HepG2 (cell line): Measurements from ENCODE around the gene GBX1. TPM values are rescaled to one million over a fixed set of nuclear protein-coding genes. Genes with fewer than 3 reads are reported as not detected.

Experiments used
- ATAC-seq: fragments of 200-7000 bp; cut with Tn5 transposase; 3 replicates; pipeline ENCODE4 v1.9.1; 2020; ENCODE audit warnings: mild to moderate bottlenecking, moderate library complexity
- BruUV-seq: library from RNA; stranded (reverse); fragments of 400-500 nt; replicated peaks from 2 replicates; lab custom pipeline; 2021; lab: Mats Ljungman, UMichigan
- CTCF ChIA-PET: fragments of 300-600 bp; formaldehyde crosslinking; extraction: SDS; loops from one replicate; lab custom pipeline; 2021; ENCODE audit warnings: low total read pairs, inconsistent platforms, low intra/inter-chr PET ratio; lab: Yijun Ruan, JAX
- POLR2A ChIA-PET: fragments of 350-600 bp; sonication (Branson Sonifier 250); formaldehyde crosslinking; loops from one replicate; lab custom pipeline; 2020; ENCODE audit warnings: antibody characterized with exemption, inconsistent platforms; lab: Yijun Ruan, JAX
- DNase-seq: peaks from one replicate; pipeline ENCODE4 v3.0.0-alpha.2; 2015; ENCODE audit warnings: low spot score
- FAIRE-seq: peaks from 3 replicates; lab custom pipeline; 2011; peaks lifted over from hg19 to GRCh38; lab: Jason Lieb, UNC
- H2AFZ ChIP-seq: one replicate; pipeline ENCODE4 v1.6.1; 2011; ENCODE audit warnings: low read length, inconsistent platforms
- H3K27ac ChIP-seq: fragments of 300-600 bp; 3 replicates; pipeline ENCODE4 v1.8.0; 2011; ENCODE audit warnings: mixed run types, mild to moderate bottlenecking, mixed read lengths, low read length, inconsistent platforms; ENCODE audit not compliant: insufficient read depth; ENCODE audit errors: extremely low read length
- H3K27me3 ChIP-seq, 2 experiments: fragments of 200-600 bp in 1 of 2; 2 replicates in 1 of 2; 3 replicates in 1 of 2; pipeline versions ENCODE4 v1.6.0 to v1.8.0; 2011; ENCODE audit warnings: low read length in 2 of 2, mild to moderate bottlenecking in 2 of 2, moderate library complexity in 2 of 2, inconsistent platforms in 1 of 2; ENCODE audit not compliant: insufficient read depth in 2 of 2, control insufficient read depth in 1 of 2
- H3K36me3 ChIP-seq, 2 experiments: fragments of 200-600 bp in 1 of 2; replicated peaks in 1 of 2; 2 replicates in 1 of 2; 3 replicates in 1 of 2; pipeline versions ENCODE4 v1.5.1 to v1.8.0; 2011; ENCODE audit warnings: low read length in 2 of 2, inconsistent platforms in 1 of 2; ENCODE audit not compliant: insufficient read depth in 2 of 2, control insufficient read depth in 1 of 2
- H3K4me1 ChIP-seq: 2 replicates; pipeline ENCODE4 v1.5.1; 2012; ENCODE audit warnings: low read length, inconsistent platforms; ENCODE audit not compliant: insufficient read depth
- H3K4me2 ChIP-seq: 2 replicates; pipeline ENCODE4 v1.6.0; 2011; ENCODE audit warnings: low read depth, low read length, inconsistent platforms
- H3K4me3 ChIP-seq, 3 experiments: fragments of 200-600 bp in 1 of 3; sonication (generic), shearing (Covaris generic) in 1 of 3; replicated peaks in 1 of 3; 2 replicates each; pipeline ENCODE4 v1.5.1; 2011 to 2016; ENCODE audit warnings: low read length in 3 of 3, inconsistent platforms in 2 of 3, low read depth in 2 of 3, mild to moderate bottlenecking in 2 of 3, control low read depth in 1 of 3, mixed read lengths in 1 of 3; ENCODE audit not compliant: insufficient read depth in 1 of 3
- H3K79me2 ChIP-seq: one replicate; pipeline ENCODE4 v1.6.1; 2011; ENCODE audit warnings: low read length, inconsistent platforms; ENCODE audit not compliant: insufficient read depth
- H3K9ac ChIP-seq: 2 replicates; pipeline ENCODE4 v1.6.0; 2011; ENCODE audit warnings: mild to moderate bottlenecking, low read depth, low read length, inconsistent platforms; ENCODE audit not compliant: insufficient read depth
- H3K9me3 ChIP-seq: 2 replicates; pipeline ENCODE4 v1.5.1; 2012; ENCODE audit warnings: mild to moderate bottlenecking, low read length
- H4K20me1 ChIP-seq: 2 replicates; pipeline ENCODE4 v1.6.0; 2011; ENCODE audit warnings: inconsistent platforms, mild to moderate bottlenecking, low read length, moderate library complexity; ENCODE audit not compliant: insufficient read depth
- ATF3 ChIP-seq: sonication (generic); formaldehyde crosslinking; IDR thresholded peaks from 2 replicates; pipeline ENCODE4 v1.4.0; 2020; ENCODE audit warnings: missing genetic modification reagents
- CC2D1A ChIP-seq: sonication (generic); formaldehyde crosslinking; IDR thresholded peaks from 2 replicates; pipeline ENCODE4 v1.8.1; 2023; ENCODE audit warnings: mild to moderate bottlenecking, missing genetic modification reagents
- CHCHD3 ChIP-seq: sonication (generic); formaldehyde crosslinking; IDR thresholded peaks from 2 replicates; pipeline ENCODE4 v1.8.0; 2022; ENCODE audit warnings: mild to moderate bottlenecking, missing genetic modification reagents, moderate library complexity
- KAT2B ChIP-seq: fragments of 150-350 bp; IDR thresholded peaks from 2 replicates; pipeline ENCODE4 v1.6.1; 2014; ENCODE audit warnings: low read depth, low read length, borderline replicate concordance
- NFE2L1 ChIP-seq: sonication (generic); formaldehyde crosslinking; IDR thresholded peaks from 2 replicates; pipeline ENCODE4 v1.4.0; 2020; ENCODE audit warnings: missing genetic modification reagents, mild to moderate bottlenecking, borderline replicate concordance
- PRMT3 ChIP-seq: sonication (generic); formaldehyde crosslinking; IDR thresholded peaks from 2 replicates; pipeline ENCODE4 v1.8.1; 2022; ENCODE audit warnings: low read depth, mild to moderate bottlenecking, moderate library complexity, missing genetic modification reagents, borderline replicate concordance
- RBFOX2 ChIP-seq: fragments of 200-400 bp; formaldehyde crosslinking; IDR thresholded peaks from 2 replicates; pipeline ENCODE4 v1.6.1; 2017; ENCODE audit warnings: low read depth, mild to moderate bottlenecking, low read length
- TFDP2 ChIP-seq: sonication (generic); formaldehyde crosslinking; IDR thresholded peaks from 2 replicates; pipeline ENCODE4 v1.4.0; 2020; ENCODE audit warnings: missing genetic modification reagents
- ZC3H13 ChIP-seq: sonication (generic); formaldehyde crosslinking; IDR thresholded peaks from 2 replicates; pipeline ENCODE4 v1.8.1; 2023; ENCODE audit warnings: mild to moderate bottlenecking, missing genetic modification reagents, moderate library complexity
- ZNF276 ChIP-seq: sonication (generic); formaldehyde crosslinking; IDR thresholded peaks from 2 replicates; pipeline ENCODE4 v1.4.0; 2020; ENCODE audit warnings: mild to moderate bottlenecking, low read depth, missing genetic modification reagents
- ZNF335 ChIP-seq: sonication (generic); formaldehyde crosslinking; IDR thresholded peaks from 2 replicates; pipeline ENCODE4 v1.4.0; 2020; ENCODE audit warnings: missing genetic modification reagents
- WGBS: methylation state at CpG from one replicate; pipeline ENCODE4 v1.1.6; 2017; ENCODE audit warnings: low lambda C conversion rate; 5-methylcytosine and 5-hydroxymethylcytosine counted together
- in situ Hi-C: cut with HindIII; loops from 2 replicates; pipeline ENCODE4 v1.10.0; 2017; ENCODE audit warnings: low pct_unique_long_range_greater_than_20kb; ENCODE audit not compliant: extremely low pct_ligation_motif_present
- intact Hi-C: fragments of 100-400 bp; cut with micrococcal nuclease; formaldehyde crosslinking; loops from one replicate; pipeline ENCODE4 v1.10.0; 2022; ENCODE audit not compliant: unreplicated experiment
- polyA plus RNA-seq, 8 experiments: library from polyadenylated mRNA; depleted of rRNA in 3 of 8; stranded (reverse) in 7 of 8; unstranded in 1 of 8; fragments of >200 nt; fragmentation: Illumina TruSeq in 4 of 8; extraction: Trizol in 4 of 8; gene quantifications; 2 replicates each; pipeline versions ENCODE4 v1.2.1 to v1.2.3, GENCODE V29; 2011 to 2016; ENCODE audit warnings: low read depth in 4 of 8, missing spikeins in 1 of 8, mixed read lengths in 1 of 8; ENCODE audit not compliant: insufficient read depth in 1 of 8
- total RNA-seq, 5 experiments: library from RNA; depleted of rRNA; stranded (reverse); fragments of >200 nt; fragmentation: Illumina TruSeq; extraction: Trizol; gene quantifications; 2 replicates each; pipeline ENCODE4 v1.2.3, GENCODE V29; 2016; ENCODE audit warnings: low read depth in 1 of 5

GBX1 gene
- total and polyA plus RNA-seq, 2 of the 13 experiments (the other 11 are each of a cell fraction or from before 2014, with no cell fraction given): not detected

GRCh38 chr7:151207315-151207714, 39.8 kb upstream of the GBX1 start:
- H3K4me1 ChIP-seq: no peaks in the 10 kb centered on the region
- no peak overlapping the region for H3K4me3 ChIP-seq
- H4K20me1 ChIP-seq: 0 out of 2 replicates have a peak, but pooled peaks cover 3% of the 10 kb centered on the region
- H3K27ac ChIP-seq: no peak overlapping the region
- H3K27me3 ChIP-seq: peaks cover 4 to 59% of the 10 kb centered on the region in 2 experiments
- no peak for DNase-seq
- no TSS peak for BruUV-seq
- intact Hi-C loops (no loop called here), in situ Hi-C loops (no loop called here)
- H3K4me2 ChIP-seq: no peak overlapping the region
- H3K9me3 ChIP-seq: no peaks in the 10 kb centered on the region
- no peak for FAIRE-seq
- no peak for TF ChIP-seq TFDP2 (CRISPR knock-in tag)
- TF ChIP-seq KAT2B: no peak
- no peak for TF ChIP-seq PRMT3 (CRISPR knock-in tag)
- TF ChIP-seq NFE2L1: no peak
- no peak for TF ChIP-seq CC2D1A (CRISPR knock-in tag)
- no peak for TF ChIP-seq CHCHD3 (CRISPR knock-in tag)
- TF ChIP-seq ZNF276 (CRISPR knock-in tag): no peak
- TF ChIP-seq ZNF335 (CRISPR knock-in tag): no peak
- no peak for TF ChIP-seq ATF3
- no peak for TF ChIP-seq RBFOX2
- no peak for TF ChIP-seq ZC3H13 (CRISPR knock-in tag)
- H3K9ac ChIP-seq: no peak overlapping the region
- no peak for ATAC-seq
- no peak overlapping the region for H2AFZ ChIP-seq
- WGBS: 39% methylated on average over 6 of the region's 9 CpGs
- H3K36me3 ChIP-seq: no peaks in the 10 kb centered on the region
- CTCF ChIA-PET: no interaction called here
- POLR2A ChIA-PET: no interaction called here
- H3K79me2 ChIP-seq: no peaks in the 10 kb centered on the region
